Stimulated activated CD8-positive, alpha-beta memory T cell treated with anti-CD3 and anti-CD28 coated beads, Interleukin-12 subunit alpha, Interleukin-12 subunit beta, amount 100 ng/mL, for 4 hours (primary cell): ENCODE results near the gene LNX1.
"Not testable (repeated sequence)": the region's sequence is repeated elsewhere in the genome, so short reads cannot be mapped to it uniquely, and the experiment has no call there.

Experiments
- DNase-seq: peaks from one replicate; pipeline ENCODE4 v3.0.0-alpha.2; 2020; ENCODE audit warnings: low read depth

The LNX1 gene

GRCh38 chr4:53459548-53459947 is 131.7 kb downstream of the LNX1 start:
- DNase-seq, result no peak

- DNase-seq, result no peak
Measured at GRCh38 chr4:53456178-53456577, 135.1 kb downstream of the LNX1 start.

GRCh38 chr4:53455766-53456165 is 135.5 kb downstream of the LNX1 start:
- DNase-seq, result no peak

- DNase-seq, result no peak
Measured at GRCh38 chr4:53453385-53453784, 137.9 kb downstream of the LNX1 start.

- no peak for DNase-seq
Measured at GRCh38 chr4:53450773-53451172, 140.5 kb downstream of the LNX1 start.

- no peak for DNase-seq
Measured at GRCh38 chr4:53444954-53445353, 146.3 kb downstream of the LNX1 start.

GRCh38 chr4:53441564-53441963 is 149.7 kb downstream of the LNX1 start:
- no peak for DNase-seq

GRCh38 chr4:53436251-53436650 is 155.0 kb downstream of the LNX1 start:
- no peak for DNase-seq

GRCh38 chr4:53432528-53433424 is 158.5 kb downstream of the LNX1 start:
- no peak for DNase-seq

GRCh38 chr4:53431052-53431451 is 160.2 kb downstream of the LNX1 start:
- DNase-seq, result no peak

- no peak for DNase-seq
Measured at GRCh38 chr4:53427366-53427765, 163.9 kb downstream of the LNX1 start.

GRCh38 chr4:53424280-53424679 is 167.0 kb downstream of the LNX1 start:
- no peak for DNase-seq

GRCh38 chr4:53422367-53422766 is 168.9 kb downstream of the LNX1 start:
- DNase-seq, result no peak

GRCh38 chr4:53421791-53422190 is 169.5 kb downstream of the LNX1 start:
- no peak for DNase-seq

GRCh38 chr4:53419208-53419607 is 172.1 kb downstream of the LNX1 start:
- DNase-seq, result no peak

- DNase-seq, result not testable (repeated sequence)
Measured at GRCh38 chr4:53409479-53409878, 181.8 kb downstream of the LNX1 start.
